H9 (cell line): Measurements from ENCODE around the gene FFAR4. TPM values are rescaled to one million over a fixed set of nuclear protein-coding genes. Genes with fewer than 3 reads are reported as not detected.

ENCODE experiments used
- DNase-seq: peaks from one replicate; pipeline ENCODE4 v3.0.0-alpha.2; 2017
- H2AFZ ChIP-seq: one replicate; pipeline ENCODE4 v1.6.1; 2013; ENCODE audit warnings: mild to moderate bottlenecking, low read length, control low read depth, moderate library complexity
- H2AK5ac ChIP-seq: 2 replicates; pipeline ENCODE4 v1.6.1; 2013; ENCODE audit warnings: low read length, control low read depth, mixed read lengths; ENCODE audit not compliant: insufficient read length
- H2BK120ac ChIP-seq: one replicate; pipeline ENCODE4 v1.6.1; 2013; ENCODE audit warnings: low read depth, mild to moderate bottlenecking, low read length, control low read depth, inconsistent platforms; ENCODE audit not compliant: poor library complexity, severe bottlenecking
- H2BK12ac ChIP-seq: 2 replicates; pipeline ENCODE4 v1.6.1; 2013; ENCODE audit warnings: low read length, control low read depth, mixed read lengths, low read depth; ENCODE audit not compliant: insufficient read length
- H2BK15ac ChIP-seq: 2 replicates; pipeline ENCODE4 v1.6.1; 2013; ENCODE audit warnings: low read depth, low read length, control low read depth
- H2BK20ac ChIP-seq: one replicate; pipeline ENCODE4 v1.6.1; 2013; ENCODE audit warnings: low read depth, mild to moderate bottlenecking, low read length, control low read depth, inconsistent platforms; ENCODE audit not compliant: poor library complexity, severe bottlenecking
- H2BK5ac ChIP-seq: 2 replicates; pipeline ENCODE4 v1.6.1; 2013; ENCODE audit warnings: low read length, control low read depth, mixed read lengths; ENCODE audit not compliant: insufficient read length
- H3K14ac ChIP-seq: 2 replicates; pipeline ENCODE4 v1.6.1; 2013; ENCODE audit warnings: low read length, control low read depth; ENCODE audit not compliant: insufficient read depth
- H3K18ac ChIP-seq: 2 replicates; pipeline ENCODE4 v1.6.1; 2013; ENCODE audit warnings: low read depth, mild to moderate bottlenecking, mixed read lengths, low read length, control low read depth; ENCODE audit not compliant: insufficient read length
- H3K23ac ChIP-seq: 2 replicates; pipeline ENCODE4 v1.6.1; 2013; ENCODE audit warnings: low read length, control low read depth, mixed read lengths, low read depth; ENCODE audit not compliant: insufficient read length
- H3K23me2 ChIP-seq: 2 replicates; pipeline ENCODE4 v1.6.1; 2013; ENCODE audit warnings: low read depth, mild to moderate bottlenecking, mixed read lengths, low read length, control low read depth; ENCODE audit not compliant: insufficient read length, poor library complexity, severe bottlenecking
- H3K27ac ChIP-seq: 2 replicates; pipeline ENCODE4 v1.5.1; 2013; ENCODE audit warnings: low read length, control low read depth, mixed read lengths, low read depth; ENCODE audit not compliant: insufficient read length
- H3K27me3 ChIP-seq: 2 replicates; pipeline ENCODE4 v1.6.1; 2013; ENCODE audit warnings: low read length, control low read depth, inconsistent platforms; ENCODE audit not compliant: insufficient read depth
- H3K4ac ChIP-seq: 2 replicates; pipeline ENCODE4 v1.6.1; 2013; ENCODE audit warnings: low read depth, mild to moderate bottlenecking, control low read depth, inconsistent platforms, low read length, moderate library complexity
- H3K4me1 ChIP-seq: 2 replicates; pipeline ENCODE4 v1.6.1; 2013; ENCODE audit warnings: low read length, control low read depth, inconsistent platforms; ENCODE audit not compliant: insufficient read depth
- H3K4me2 ChIP-seq: 2 replicates; pipeline ENCODE4 v1.6.1; 2013; ENCODE audit warnings: low read length, control low read depth, mixed read lengths; ENCODE audit not compliant: insufficient read length, insufficient read depth
- H3K56ac ChIP-seq: 2 replicates; pipeline ENCODE4 v1.6.1; 2013; ENCODE audit warnings: low read depth, mild to moderate bottlenecking, mixed read lengths, low read length, control low read depth; ENCODE audit not compliant: insufficient read length
- H3K79me1 ChIP-seq: 2 replicates; pipeline ENCODE4 v1.6.1; 2013; ENCODE audit warnings: low read depth, mild to moderate bottlenecking, moderate library complexity, low read length, control low read depth, inconsistent platforms; ENCODE audit not compliant: insufficient read depth, poor library complexity, severe bottlenecking
- H3K79me2 ChIP-seq: 2 replicates; pipeline ENCODE4 v1.6.1; 2013; ENCODE audit warnings: low read length, control low read depth, inconsistent platforms; ENCODE audit not compliant: insufficient read depth
- H3K9ac ChIP-seq: 2 replicates; pipeline ENCODE4 v1.6.1; 2013; ENCODE audit warnings: low read length, control low read depth, mixed read lengths; ENCODE audit not compliant: insufficient read length; ENCODE audit errors: extremely low read depth
- H3K9me3 ChIP-seq: one replicate; pipeline ENCODE4 v1.6.1; 2013; ENCODE audit warnings: low read depth, low read length, inconsistent platforms; ENCODE audit not compliant: control insufficient read depth
- H3T11ph ChIP-seq: one replicate; pipeline ENCODE4 v1.6.1; 2013; ENCODE audit warnings: mild to moderate bottlenecking, low read length, control low read depth, inconsistent platforms
- H4K20me1 ChIP-seq: one replicate; pipeline ENCODE4 v1.6.1; 2013; ENCODE audit not compliant: control insufficient read depth, insufficient read length, insufficient read depth
- H4K5ac ChIP-seq: 2 replicates; pipeline ENCODE4 v1.6.1; 2013; ENCODE audit warnings: low read depth, mild to moderate bottlenecking, mixed read lengths, low read length, control low read depth; ENCODE audit not compliant: insufficient read length
- H4K8ac ChIP-seq: replicated peaks from 2 replicates; pipeline ENCODE4 v1.6.1; 2013; ENCODE audit warnings: low read length, control low read depth, mixed read lengths, low read depth; ENCODE audit not compliant: insufficient read length
- H4K91ac ChIP-seq: 2 replicates; pipeline ENCODE4 v1.6.1; 2013; ENCODE audit warnings: low read depth, mild to moderate bottlenecking, moderate library complexity, mixed read lengths, low read length, control low read depth; ENCODE audit not compliant: insufficient read length
- H3K27ac Mint-ChIP-seq, 3 experiments: 2 replicates in 2 of 3; 3 replicates in 1 of 3; pipeline ENCODE4 v1.8.0; 2020 to 2021; ENCODE audit warnings: mixed read lengths in 3 of 3, mild to moderate bottlenecking in 1 of 3, moderate library complexity in 1 of 3
- H3K27me3 Mint-ChIP-seq: 2 replicates; pipeline ENCODE4 v1.8.0; 2021; ENCODE audit warnings: low read depth, mild to moderate bottlenecking, moderate library complexity, mixed read lengths
- H3K36me3 Mint-ChIP-seq, 3 experiments: 2 replicates in 2 of 3; 3 replicates in 1 of 3; pipeline ENCODE4 v1.8.0; 2020 to 2021; ENCODE audit warnings: low read depth in 3 of 3, mixed read lengths in 3 of 3; ENCODE audit not compliant: insufficient read depth in 1 of 3
- H3K4me1 Mint-ChIP-seq, 2 experiments: 2 replicates each; pipeline ENCODE4 v1.8.0; 2020; ENCODE audit warnings: mixed read lengths in 2 of 2
- H3K4me3 Mint-ChIP-seq, 2 experiments: 2 replicates in 1 of 2; 3 replicates in 1 of 2; pipeline ENCODE4 v1.8.0; 2020 to 2021; ENCODE audit warnings: mild to moderate bottlenecking in 2 of 2, mixed read lengths in 2 of 2, moderate library complexity in 1 of 2
- H3K9me3 Mint-ChIP-seq, 2 experiments: 2 replicates in 1 of 2; 3 replicates in 1 of 2; pipeline ENCODE4 v1.8.0; 2020; ENCODE audit warnings: mild to moderate bottlenecking in 2 of 2, mixed read lengths in 2 of 2, moderate library complexity in 1 of 2
- WGBS: extraction: QIAGEN DNeasy Blood & Tissue Kit; methylation state at CpG from one replicate; pipeline ENCODE4 v1.1.7; 2013; ENCODE audit warnings: missing lambda C conversion rate, low lambda C conversion rate, mixed read lengths; ENCODE audit not compliant: insufficient read length; ENCODE audit errors: extremely low coverage; 5-methylcytosine and 5-hydroxymethylcytosine counted together
- total RNA-seq: library from RNA; stranded (reverse); gene quantifications from 2 replicates; pipeline ENCODE4 v1.2.1, GENCODE V29; 2021
- TF ChIP-seq, protein P1 (sequence below): fragments of 200-600 bp; sonication (generic); conservative IDR thresholded peaks from 3 replicates; pipeline ENCODE4 v1.8.0; 2021; ENCODE audit warnings: antibody characterized with exemption, mild to moderate bottlenecking

FFAR4 gene
- total RNA-seq, 1 experiment from 2014 or later = not detected

DNA sequence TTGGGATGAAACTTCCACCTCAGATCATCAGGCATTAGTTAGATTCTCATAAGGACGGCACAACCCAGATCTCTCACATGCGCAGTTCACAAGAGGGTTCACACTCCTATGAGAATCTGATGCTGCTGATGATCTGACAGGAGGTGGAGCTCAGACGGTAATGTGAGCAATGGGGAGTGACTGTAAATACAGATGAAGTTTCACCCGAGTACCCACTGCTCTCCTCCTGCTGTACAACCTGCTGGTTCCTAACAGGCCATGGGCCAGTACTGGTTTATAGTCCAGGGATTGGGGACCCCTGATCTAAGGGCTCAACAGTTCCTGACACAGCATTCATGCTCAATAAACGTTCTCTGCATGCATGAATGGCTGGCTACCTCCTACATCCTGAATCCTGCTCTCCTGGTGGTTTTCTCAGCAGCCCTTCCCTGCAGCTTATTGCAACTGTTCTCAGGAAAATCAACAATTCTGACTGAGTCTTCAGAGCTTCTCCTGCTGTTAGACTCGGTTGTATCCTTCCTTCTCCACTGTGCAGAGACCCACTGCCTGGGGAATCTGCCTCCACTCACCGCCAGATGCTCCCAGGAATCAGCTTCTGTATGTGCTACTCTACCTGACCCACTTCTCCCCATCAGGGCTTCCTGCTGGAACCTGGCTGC is 63.3 kb downstream of the FFAR4 start:
- TF ChIP-seq, protein P1, sequence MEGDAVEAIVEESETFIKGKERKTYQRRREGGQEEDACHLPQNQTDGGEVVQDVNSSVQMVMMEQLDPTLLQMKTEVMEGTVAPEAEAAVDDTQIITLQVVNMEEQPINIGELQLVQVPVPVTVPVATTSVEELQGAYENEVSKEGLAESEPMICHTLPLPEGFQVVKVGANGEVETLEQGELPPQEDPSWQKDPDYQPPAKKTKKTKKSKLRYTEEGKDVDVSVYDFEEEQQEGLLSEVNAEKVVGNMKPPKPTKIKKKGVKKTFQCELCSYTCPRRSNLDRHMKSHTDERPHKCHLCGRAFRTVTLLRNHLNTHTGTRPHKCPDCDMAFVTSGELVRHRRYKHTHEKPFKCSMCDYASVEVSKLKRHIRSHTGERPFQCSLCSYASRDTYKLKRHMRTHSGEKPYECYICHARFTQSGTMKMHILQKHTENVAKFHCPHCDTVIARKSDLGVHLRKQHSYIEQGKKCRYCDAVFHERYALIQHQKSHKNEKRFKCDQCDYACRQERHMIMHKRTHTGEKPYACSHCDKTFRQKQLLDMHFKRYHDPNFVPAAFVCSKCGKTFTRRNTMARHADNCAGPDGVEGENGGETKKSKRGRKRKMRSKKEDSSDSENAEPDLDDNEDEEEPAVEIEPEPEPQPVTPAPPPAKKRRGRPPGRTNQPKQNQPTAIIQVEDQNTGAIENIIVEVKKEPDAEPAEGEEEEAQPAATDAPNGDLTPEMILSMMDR = no peak
- H2BK20ac ChIP-seq = no peak overlapping the region
- WGBS = no CpG with 5 or more reads among the region's 7 CpGs
- DNase-seq = no peak
- no peak overlapping the region for H3K18ac ChIP-seq
- no peak overlapping the region for H2BK12ac ChIP-seq
- H3K79me1 ChIP-seq = no peaks in the 10 kb centered on the region
- H3K14ac ChIP-seq = no peak overlapping the region
- no peaks in the 10 kb centered on the region for H3K36me3 Mint-ChIP-seq
- no peak overlapping the region for H2BK15ac ChIP-seq
- no peak overlapping the region for H2BK5ac ChIP-seq
- no peak overlapping the region for H3K4ac ChIP-seq
- no peaks in the 10 kb centered on the region for H3K9me3 Mint-ChIP-seq
- H3K27me3 Mint-ChIP-seq = peaks cover 3% of the 10 kb centered on the region
- H3K27me3 ChIP-seq = no peaks in the 10 kb centered on the region
- H3T11ph ChIP-seq = no peak overlapping the region
- H3K79me2 ChIP-seq = no peaks in the 10 kb centered on the region
- no peak overlapping the region for H4K91ac ChIP-seq
- no peak overlapping the region for H4K8ac ChIP-seq
- no peak overlapping the region for H3K4me3 Mint-ChIP-seq
- H3K27ac Mint-ChIP-seq = no peak overlapping the region
- H3K56ac ChIP-seq = no peak overlapping the region
- no peaks in the 10 kb centered on the region for H3K23me2 ChIP-seq
- no peaks in the 10 kb centered on the region for H3K4me1 ChIP-seq
- no peak overlapping the region for H3K23ac ChIP-seq
- H2AK5ac ChIP-seq = no peak overlapping the region
- peaks cover 3 to 6% of the 10 kb centered on the region in 2 experiments; a peak in 3 of 4 replicates for H3K4me1 Mint-ChIP-seq
- H3K9ac ChIP-seq = no peak overlapping the region
- no peaks in the 10 kb centered on the region for H3K9me3 ChIP-seq
- H4K20me1 ChIP-seq = no peaks in the 10 kb centered on the region
- no peak overlapping the region for H2BK120ac ChIP-seq
- no peak overlapping the region for H3K4me2 ChIP-seq
- no peak overlapping the region for H3K27ac ChIP-seq
- H4K5ac ChIP-seq = no peak overlapping the region
- H2AFZ ChIP-seq = no peak overlapping the region
